SHP77 (cell line): ENCODE results near the gene SEMA6D.

Experiments
- DNase-seq, 2 experiments: peaks; one replicate each; lab custom pipeline; 2025; lab: John Stamatoyannopoulos, UW

SEMA6D gene

DNA sequence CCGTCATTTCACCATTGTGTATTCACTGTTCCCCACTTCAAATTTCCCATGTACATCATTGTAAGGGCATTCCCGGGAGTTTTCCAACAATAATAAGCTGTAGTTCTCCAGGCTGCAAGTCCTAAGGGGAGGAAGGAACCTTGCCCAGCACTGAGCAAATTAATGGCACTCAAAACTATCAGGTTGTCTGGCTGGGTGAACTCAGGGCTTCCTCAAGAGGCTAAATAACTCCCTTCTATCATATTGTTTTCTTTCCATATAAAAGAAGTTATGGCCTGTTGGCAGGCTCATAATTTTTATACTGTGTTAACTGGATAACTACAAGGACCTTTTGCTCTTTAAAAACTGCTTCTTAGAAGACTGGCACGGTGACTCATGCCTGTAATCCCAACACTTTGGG is 71.4 kb downstream of the SEMA6D start:
- DNase-seq: no peak

DNA sequence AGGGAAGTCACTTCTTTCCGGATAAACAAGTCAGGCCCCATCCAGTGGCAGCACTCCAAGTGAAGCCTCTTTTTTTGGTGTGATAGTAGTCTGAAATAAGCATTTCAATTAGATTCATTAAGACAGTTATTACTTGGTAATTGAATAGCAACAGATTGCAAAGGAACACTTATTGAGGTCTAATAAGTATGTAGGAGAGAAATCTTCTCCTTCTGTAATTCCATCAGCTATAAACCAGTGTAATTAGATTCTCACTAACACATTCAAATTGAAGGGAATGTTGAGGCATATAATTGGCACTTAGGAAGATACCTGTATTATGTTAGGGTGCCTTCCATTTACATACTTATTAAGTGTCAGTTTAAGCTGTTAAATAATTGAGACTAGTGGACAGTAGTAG is 73.9 kb downstream of the SEMA6D start:
- no peak for DNase-seq

DNA sequence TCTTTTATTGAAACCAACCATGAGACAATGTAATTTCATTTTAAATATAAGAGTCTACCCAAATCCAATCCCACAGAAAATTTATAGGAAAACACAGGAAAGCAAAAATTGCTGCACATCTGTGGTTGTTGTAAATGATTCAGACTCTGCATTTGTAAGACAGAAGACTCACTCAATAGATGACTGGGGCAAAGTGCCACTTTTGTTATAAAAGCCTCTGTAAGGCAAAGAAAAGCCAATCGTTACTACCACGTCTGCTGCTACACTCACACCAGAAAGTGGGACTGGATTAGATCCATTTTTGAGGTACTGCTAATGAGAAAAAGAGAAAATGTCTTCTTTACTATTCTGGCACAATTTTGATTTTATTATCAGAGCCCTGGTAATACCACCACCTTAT is 74.9 kb downstream of the SEMA6D start:
- no peak for DNase-seq

DNA sequence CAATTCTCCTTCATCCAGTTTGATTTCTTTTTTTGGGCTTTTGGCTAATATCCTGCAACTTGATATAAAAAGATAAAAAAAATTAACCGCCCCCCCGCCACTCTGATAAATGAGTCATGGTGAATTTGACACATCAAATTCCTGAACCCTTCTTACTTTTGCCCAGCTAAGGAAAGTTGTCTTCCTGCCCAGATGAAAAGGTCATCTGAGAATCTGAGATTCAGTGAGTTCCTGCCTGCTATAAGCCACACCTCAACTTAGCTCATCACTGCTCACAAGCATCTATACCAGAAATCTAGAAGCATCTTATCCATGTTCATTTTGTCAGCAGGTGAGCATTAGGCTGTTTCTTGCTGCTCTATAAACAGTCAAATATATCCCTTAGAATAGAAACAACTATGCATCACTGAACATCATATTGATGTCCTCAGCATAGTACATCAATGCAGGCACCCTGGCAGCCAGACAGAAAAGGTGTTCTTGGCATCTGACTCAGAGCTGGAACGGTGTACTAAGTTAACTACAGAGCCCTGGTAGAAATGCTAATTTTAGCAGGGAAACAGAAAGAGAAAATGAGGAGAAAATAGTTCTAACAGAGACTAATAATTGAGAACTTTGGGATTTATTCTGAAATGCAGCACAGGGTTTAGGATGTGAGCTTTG is 77.1 kb downstream of the SEMA6D start:
- DNase-seq: no peak

DNA sequence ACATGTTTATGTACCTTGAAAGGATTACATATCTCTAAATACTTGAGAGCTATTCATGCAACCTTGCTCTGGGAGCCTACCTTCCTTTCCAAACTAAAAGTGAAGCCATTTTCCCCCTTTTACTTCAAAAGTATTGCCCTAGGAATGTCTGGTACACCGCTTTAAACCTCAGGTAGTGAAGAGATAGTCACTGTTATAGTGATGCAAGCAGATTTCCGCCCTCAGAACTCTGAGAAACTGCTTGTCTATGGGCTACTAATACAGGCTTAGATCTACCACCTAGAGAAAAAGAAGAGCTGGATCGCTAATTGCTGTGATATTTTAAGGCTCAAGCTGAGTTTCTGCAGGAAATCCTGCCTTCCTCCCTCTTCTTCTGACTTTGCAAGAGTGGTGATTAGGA is 78.6 kb downstream of the SEMA6D start:
- no peak for DNase-seq

DNA sequence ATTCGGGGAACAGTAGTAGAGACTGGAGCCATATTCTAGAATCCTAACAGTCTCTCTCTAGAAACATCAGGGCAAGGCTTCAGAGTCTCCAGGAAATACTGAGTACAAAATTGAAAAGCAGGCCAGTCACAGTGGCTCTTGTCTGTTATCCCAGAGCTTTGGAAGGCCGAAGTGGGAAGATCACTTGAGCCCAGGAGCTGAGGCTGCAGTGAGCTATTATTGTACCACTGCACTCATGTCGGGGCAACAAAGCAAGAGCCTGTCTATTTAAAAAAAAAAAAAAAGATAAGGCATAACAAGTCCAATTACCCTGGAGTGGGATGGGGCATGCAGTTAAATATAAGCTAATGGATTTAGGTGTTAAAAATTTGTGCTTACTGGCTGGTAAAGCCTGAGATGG is 79.0 kb downstream of the SEMA6D start:
- no peak for DNase-seq

DNA sequence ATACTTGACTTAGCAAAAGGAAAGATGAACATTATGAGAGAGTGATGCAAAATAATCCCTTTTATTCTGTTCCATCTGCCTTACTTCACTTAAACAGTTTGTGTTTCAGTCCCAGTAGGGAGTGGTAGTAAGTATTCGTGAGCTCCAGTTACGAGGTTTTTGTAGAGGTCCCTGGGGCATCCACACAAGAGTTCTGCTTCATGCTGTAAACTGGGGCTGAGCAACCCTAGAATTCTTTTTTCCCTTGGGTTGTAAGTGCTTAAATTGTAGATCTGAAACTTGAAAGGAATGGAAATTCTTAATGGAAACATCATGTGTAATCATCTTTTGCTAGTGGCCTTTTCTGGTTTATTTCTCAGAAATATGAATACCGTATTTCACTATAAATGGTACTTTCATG is 79.5 kb downstream of the SEMA6D start:
- no peak for DNase-seq

DNA sequence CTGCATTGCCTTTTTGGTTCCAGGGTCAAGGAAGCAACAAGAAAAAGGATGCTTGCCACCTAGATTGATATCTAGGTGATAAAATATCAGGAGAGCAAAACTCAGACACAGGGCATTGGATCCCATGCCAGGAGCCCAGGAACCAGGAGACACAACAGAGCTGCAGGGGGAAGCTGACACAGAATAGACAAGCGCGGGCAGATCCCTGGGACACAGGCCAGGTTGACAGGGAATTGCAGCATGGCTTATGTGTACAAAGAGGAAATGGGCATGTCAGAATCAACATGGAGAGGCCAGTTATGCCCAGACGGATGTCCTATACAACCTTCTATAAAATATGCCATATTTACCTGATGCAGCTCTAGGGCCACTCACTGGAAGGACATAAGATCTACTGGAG is 84.2 kb downstream of the SEMA6D start:
- DNase-seq: peak in 1 of 2 experiments; percentile 27

DNA sequence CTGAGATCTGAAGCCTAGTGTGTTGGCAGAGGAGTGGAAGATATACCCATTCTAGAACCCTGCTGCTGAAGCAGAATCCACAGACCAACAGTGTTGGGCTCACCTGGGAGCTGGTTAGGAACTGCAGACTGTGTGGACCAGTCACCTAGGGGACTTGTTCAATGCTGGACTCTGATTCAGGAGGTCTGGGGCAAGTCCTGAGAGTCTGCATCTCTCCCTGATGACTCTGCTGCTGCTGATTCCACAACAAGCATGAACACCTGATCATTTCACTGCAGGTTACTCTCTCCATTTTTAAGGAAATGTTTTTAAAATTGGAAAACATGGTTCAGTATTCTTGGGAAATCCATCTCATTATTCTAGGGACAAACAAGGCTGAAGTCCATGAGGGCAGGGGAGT is 84.9 kb downstream of the SEMA6D start:
- no peak for DNase-seq

DNA sequence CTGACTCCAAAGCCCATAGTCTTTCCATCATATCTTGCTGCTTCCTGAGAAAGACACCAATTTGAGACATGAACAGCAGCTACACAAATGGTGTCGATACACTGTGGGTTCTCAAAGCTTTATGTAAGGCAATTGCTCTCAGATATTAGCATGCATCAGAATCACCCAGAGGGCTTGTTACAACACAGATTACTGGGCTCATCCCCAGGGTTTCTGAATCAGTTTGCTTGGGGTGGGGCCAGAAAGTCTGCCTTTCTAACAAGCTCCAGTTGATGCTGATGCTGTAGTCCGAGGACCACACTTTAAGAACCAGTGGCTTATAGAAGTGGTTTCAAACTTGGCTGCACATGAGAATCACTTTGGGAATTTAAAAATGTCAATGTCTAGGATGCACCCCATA is 86.5 kb downstream of the SEMA6D start:
- no peak for DNase-seq

DNA sequence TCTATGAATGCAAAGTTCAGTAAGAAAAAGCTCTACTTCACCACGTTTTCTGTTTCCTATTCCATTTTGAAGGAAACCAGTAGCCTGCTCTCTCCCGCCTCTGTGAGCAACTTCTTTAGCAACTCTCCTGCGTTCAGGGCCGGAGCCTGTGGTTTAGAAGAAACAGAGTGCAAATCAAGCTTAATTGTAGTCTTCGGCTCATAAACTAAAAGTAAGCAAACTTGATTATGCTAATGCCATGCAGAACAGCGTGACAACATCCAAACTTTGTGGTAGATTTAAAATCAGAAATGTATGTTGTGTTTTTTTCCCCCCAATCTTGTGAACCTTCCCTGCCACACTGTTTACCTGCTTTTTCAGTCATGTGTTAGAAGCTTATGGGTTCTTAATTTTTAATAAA is 87.4 kb downstream of the SEMA6D start:
- no peak for DNase-seq

DNA sequence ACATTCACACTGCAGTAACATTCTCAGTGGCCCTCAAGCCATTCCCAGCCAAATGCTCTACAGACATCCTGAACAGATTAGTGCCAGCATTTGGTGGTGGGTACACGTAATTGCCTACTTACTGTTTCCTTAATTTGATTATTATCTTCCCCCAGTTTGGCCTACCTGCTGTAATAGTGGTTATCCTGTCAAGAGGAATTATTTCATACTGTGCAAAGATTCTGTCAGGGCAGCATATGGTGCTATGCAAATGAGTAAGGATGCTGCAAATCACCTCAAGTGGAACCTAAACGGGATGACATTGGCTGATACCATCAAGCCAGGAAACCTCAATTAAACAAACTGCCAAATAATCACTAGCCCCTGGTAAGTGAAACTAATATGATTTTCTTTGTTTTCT is 88.7 kb downstream of the SEMA6D start:
- DNase-seq: no peak

DNA sequence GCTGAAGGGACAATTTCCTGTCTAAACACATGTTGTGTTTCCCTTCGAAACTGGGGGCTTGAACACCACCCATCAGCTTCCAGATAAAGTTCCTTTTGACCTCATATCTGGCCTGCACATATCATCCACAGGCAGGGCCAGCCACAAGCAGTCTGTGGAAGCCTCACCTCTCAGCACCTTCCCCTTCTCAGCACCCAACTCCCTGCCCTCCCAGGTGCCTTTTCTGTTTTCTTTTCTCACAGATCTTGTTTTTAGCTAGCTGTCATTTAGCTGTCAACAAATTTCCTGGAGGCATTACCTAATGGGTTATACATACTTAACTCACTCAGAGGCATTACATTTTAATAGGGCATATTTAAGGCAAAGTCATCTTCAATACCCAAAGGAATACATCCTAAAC is 93.9 kb downstream of the SEMA6D start:
- DNase-seq: no peak

DNA sequence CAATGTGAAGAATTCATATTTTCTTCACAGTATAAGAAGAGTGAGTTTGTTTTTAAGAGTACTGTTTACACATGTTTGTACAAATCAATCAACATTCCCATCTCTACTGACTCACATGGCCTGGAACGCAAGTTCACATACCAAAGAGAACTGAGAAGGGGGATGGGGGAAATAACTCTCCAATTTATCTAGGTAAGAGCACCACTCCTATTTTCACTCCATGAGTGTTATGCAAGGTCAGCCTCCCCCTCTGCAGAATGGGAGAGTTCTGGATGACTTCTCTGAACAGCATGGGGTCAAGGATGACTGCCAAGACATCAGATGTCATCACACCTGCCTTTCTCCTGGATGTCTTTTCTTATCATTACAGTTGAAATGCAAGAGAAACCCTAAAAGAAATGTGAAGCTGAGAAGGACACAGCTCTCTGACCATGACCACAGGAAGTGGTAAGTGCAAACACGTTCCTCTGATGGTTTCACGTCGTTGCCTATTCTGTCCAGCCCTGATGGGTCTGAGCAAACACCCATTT is 95.2 kb downstream of the SEMA6D start:
- no peak for DNase-seq

DNA sequence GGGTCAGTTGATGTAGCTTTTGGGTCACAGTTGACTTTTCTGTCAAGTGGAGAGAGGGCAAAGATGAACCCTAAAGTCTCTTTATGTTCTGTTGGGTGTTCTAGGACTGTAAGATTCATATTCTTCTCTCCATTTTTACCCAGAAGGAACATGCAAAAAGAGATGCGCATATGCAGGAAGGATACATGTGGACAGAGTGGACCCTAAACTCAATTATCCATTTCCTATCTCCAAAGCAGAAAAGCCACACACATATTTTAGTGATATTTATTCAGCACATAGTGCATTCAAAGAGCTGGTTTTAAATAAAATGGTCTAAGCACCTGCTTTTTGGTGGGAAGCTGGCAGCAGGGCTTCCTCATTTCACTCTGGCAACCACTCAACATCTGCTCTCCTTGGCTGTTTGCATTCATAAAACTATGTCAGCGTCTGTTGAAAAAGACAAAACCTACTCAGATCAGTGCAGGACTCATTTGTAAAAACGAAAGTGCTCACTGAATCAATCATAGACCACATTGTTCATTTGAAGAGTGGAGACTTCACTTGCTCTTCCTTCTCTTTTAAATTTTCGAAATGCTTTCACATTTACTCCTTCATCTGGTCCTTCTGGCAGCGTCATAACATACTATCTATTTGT is 96.6 kb downstream of the SEMA6D start:
- DNase-seq: no peak

DNA sequence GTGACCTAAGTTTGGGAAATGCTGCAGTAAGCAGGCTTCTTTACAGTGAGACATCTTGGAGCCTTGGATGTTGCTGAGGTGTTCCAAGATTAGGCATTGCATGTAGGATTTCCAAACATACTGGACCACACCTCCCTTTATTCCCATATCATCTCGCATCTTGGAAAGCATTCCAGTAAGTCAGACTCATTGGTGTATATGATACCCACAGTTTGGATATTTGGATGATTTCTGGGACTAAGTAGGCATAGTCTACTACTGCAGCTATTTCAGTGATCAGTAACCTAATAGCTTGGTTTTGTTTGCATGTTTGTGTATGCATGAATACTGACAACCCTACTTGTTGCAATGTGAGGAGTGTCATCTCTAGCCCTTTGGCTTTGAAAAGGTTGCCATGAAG is 97.3 kb downstream of the SEMA6D start:
- DNase-seq: no peak

DNA sequence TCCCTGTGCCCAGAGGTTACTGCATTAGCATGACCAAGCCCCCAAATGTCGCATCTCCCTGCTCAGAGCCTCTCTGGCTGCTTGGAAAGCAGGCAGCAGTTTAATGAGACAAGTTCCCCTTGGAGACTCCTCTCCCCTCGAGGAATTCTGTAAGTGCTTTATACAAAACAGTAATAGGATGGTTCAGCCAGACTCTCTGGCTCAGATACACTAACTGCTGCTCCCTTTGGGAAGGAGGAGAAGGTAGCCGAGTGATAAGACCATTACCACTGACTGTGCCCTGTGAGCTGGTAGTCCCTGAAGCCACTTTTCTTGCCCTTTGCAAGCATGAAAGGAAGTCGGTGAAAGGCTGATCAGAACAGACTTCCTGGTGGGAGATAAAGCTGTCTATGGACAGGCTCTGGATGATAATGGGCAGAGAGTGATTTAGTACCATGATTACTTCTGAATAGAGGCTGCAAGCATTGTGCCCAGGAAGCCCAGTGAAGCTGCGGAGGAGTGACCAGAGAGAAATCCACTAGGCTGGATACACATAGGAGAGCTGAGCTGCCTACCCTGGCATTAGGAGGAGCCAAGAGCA is 100.8 kb downstream of the SEMA6D start:
- no peak for DNase-seq

DNA sequence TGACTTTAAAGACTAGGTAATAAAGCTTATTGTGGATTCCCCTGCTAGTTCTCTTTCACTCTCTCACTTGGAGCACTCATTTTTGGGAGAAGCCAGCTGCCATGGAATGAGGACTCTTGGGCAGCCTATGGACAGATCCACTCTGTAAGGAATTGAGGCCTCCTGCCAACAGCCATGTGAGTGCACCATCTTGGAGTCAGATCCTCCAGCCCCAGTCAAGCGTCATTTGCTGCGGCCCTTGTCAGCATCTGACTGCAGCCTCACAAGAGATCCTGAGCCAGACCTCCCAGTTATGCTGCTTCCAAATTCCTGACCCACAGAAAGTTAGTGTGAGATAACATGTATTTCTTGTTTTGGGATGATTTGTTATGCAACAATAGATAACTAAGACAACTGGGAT is 101.9 kb downstream of the SEMA6D start:
- DNase-seq: no peak

DNA sequence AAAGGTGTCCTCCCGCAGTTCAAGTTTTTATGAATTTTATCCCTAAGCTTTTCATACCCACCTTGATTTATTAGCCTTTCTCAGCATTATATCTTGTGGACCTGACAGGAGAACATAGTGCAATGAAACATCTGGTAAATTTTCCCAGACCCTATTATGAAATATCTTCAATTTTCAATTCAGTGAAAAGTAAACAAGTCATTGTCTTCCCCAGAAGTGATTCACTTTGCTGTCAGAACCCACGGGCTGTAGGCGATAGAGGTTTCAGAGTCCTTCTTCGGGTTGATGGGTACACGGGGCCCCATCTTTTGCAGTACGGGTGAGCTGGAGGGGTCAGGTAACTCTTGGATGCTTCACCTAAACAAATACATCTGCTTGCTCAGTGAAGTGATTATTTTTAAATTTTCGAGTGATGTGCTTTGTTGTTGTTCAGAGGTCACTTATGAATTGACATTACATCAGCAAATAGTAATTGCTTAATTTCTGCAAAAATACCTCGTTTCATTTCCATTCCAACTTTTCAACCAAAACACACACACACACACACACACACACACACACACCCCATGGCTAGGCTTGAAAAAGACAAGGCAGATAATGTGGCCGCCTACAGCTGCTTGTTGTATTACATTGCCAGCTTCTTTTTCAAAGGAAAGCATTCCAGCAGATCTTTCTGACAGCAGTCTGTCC is 102.9 kb downstream of the SEMA6D start:
- no peak for DNase-seq

DNA sequence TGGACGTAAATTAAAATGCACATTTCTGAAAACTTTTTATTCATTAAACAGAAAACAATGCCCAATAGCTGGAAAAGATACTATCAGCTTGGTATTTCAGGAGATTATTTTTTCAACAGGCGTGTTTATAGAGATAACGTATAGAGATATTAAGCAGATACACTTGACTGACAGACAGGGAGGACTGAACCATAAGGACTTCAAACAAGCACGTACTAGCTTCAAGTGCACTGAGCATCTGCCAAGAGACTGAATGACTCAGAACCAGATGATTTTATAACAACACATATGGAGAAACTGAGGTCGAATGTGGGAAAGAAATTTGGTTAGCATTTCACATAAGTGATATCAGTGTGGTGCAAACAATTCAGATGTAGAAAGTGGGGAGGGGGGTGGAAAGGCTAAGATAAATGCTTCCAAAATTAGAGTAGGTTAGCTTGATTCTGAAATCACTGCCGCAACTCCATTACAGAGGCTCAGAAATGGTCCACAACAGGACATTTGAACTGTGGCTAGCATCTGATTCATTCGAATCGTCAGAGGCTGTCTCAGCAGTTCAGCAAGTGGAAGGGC is 103.5 kb downstream of the SEMA6D start:
- no peak for DNase-seq

DNA sequence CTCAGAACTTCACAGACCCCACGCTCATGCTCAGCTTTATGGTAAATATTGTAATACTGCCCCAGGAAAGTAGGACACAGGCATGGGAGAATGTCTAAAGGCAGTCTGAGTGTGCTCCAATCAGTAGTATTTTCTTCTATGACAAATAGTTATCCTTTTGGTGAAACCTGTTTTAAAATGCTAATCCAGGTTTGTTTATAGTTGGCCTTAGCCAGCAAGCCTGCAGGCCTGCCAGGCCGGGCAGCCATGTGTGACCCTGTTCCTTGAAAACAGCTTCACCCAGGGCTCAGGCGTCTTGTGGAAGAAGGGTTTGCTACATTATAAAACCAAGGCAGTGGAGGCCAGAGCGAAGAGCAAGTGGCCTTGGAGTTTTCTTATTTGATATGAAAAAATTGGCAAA is 104.7 kb downstream of the SEMA6D start:
- DNase-seq: no peak
